AG08395 (cell line): ENCODE results near the gene STT3B.

Experiments used
- DNase-seq: peaks from one replicate; pipeline ENCODE4 v3.0.0; 2012; ENCODE audit warnings: mixed read lengths, low spot score

Gene STT3B

DNA sequence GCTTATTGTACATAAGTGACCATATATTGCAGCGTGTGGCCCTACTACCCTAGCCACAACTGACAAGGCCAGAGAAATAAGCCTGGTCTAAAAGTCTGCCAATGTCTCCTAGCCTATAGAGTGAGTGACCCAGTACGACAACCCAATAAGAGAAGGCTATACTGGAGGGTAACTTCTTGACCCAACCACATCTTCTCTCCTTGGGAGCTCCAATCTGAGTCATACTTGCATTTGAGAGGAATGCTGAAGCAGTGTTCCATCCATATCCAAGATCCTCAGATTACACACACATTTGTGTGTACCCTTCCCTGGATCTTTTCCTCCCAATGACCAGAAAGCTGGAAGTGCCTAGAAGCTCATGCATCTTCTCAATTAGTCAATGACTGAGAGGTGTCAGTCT is 11.3 kb upstream of the STT3B start:
- DNase-seq, result no peak

DNA sequence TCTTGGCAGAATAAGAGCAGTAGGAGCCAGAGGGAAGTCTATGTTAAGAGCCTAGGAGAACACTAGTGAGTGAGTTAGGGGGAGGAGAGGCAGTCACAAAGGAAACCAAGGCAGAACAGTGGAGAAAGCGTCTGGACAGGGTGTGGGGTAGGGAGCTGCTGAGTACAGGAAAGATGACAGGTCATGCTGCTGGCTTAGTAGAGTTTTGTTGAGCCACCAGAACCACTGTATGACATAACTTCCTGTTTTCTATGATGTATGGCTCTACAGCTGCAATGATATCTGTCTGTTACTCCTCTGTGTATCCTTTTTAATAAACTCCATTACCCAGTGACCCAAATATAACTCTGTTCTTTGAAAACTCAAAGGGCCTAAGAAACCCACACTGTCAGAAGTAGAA is 10.6 kb upstream of the STT3B start:
- DNase-seq, result no peak

DNA sequence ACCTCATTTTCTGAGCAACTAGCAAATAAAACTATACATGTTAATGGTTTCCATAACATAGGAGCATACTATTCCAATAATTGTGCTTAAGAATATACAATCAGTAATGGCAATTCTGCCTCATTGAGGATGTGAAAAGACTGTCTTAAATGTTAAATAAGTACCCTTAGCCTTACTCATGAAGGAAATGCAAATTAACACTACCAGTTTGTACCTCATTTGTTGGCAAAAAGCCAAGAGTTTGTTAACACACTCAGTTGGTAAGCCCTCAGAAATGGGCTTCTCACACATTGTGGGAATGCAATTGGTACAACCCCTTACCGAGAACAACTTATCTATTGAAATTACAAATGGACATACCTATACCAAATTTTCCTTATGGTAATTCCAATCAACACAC is 9.2 kb upstream of the STT3B start:
- no peak for DNase-seq

DNA sequence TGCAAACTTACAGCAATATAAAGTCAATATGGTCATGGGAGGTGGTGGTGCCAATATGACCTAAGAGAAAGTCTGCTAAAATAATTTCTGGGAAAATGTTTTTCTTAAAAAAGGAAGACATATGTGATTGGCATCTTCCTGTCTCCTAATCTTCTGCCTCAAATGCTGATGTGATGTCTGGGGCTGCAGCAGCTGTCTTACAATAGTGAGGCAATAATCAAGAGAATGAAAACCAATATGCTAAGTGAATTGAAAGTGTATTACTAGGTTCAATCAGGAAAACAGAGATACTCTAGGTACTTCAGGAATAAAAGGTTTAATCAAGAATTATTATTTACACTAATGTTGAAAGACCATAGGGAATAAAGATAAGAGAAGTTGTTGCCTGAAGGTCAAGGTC is 7.2 kb upstream of the STT3B start:
- DNase-seq, result no peak

DNA sequence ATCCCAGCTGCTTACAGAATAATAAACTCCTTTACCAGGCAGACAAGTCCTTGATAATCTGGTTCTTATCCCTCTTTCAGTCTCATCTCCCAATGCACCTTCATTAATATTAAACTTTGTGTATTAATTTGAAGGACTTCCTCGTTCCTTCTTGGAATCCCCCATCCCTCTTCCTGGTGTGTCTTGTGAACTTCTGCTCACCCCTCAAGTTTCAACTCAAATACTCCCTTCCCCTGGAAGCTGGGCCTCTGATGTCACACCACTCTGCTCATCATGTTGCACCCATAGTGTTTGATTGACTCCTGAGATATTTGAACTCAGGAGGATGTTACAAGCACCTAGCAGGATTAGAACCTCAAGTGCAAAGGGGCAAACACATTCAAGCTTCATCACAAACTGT is 3.3 kb upstream of the STT3B start:
- DNase-seq, result no peak

DNA sequence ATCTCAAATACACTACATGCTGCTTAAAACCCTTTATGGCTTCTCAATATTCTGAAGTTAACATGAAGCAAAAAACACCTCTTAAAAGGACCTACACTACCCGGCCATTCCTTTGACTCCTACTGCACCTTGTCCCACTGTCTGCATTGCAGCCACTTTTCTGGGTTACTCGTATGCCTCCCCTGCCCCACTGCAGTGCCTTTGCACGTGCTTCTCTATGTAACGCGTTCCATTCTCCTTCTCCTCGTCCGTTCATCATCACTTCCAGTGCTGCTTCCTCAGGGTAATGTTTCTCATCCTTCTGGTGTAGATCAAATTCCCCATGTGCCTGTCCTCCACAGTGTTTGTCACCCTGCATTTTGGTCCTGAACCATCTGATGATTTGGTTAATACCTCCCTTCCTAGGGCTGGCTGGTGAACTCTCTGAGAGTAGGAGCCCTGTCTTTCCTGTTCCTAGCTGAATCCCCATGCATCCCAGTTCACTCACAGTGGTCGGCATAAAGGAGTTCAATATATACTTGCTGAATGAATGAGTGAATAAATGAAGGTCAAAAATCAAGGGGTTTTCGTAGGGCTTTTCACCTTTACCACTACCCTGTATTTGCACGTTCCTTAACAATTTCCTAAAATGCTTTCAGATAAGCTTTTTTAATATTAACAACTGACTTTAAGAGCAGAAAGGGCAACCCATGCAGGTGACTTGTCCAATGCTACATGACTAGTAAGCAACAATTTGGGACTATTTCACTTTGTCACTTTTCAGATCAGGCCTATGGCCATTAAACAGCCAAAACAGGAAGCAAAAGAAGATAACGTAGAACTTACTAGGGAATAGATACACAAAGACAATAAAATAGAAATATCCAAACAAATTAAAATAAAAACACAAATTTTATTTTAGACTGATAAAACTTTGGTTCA is 2.4 kb upstream of the STT3B start:
- no peak for DNase-seq

DNA sequence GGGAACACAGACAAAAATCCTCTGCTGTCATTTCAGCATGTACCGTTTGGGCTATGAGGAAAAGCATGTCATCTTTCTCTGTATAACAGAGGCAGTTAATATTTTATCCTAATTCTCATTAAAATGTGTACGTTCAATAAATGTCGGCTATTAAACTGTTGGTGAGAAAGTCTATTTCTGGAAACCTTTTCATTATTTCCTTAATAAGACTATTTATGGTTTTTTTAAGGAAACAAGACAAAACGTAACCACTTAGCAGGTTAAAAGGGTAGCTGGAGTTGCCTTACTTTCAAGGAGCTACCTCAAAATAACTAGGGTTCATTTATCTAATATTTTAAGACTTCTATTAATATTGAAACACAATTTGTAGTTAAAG is 1.8 kb upstream of the STT3B start:
- no peak for DNase-seq

DNA sequence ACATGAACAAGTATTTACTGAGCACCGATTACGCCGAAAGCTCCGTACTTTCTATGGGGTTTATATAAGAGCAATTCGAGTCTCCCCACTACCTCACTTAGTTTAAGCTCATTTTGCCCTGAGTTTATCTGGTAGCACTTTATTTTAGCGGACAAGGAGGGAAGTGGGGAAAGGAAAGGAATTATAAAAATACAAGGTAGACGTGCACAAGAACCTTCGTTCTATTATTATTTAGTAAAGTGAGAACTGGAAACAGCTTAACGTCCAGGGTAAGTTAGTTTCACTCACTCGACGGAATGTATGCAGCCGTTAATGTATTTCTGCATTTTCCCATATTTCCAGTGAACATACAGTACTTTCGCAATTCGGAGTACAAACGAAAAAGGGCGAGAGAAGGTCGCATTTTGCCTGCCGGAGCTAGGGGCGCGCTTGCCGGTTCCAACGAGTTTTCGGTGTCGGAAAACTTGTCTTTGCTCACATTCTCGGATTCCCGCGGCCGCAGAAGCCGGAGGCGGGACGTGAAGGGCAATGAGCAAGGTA is 1.2 kb upstream of the STT3B start:
- DNase-seq, result no peak

DNA sequence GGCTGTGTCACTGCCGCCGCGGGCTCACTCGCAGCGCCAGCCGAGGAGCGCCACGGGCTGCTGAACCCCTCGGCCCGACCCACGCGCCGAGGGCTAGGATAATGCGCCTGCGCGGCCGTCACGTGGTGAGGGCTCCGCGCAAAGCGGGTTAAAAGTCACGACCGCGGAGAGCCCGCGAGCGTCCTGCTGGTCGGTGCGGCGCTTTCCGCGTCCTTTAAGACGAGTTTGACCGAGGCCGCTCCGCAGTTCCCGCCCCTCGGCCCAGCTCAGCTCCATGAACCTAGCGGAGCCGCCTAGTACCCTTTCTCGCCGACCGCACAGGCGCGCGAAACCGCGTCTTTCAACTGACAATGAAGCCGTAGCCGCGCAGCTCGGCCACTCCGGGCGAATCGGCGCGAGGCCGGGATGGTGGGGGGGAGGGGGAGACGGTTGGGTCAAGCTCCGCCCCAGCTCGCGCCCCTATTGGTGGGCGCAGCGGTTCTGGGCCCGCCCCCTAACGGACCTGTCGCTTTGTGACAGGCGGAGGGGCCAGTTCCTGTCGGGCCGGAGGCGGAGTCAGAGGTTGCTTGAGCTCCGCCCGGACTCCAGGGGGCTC is 636 bp upstream of the STT3B start:
- peak; percentile 99 for DNase-seq

DNA sequence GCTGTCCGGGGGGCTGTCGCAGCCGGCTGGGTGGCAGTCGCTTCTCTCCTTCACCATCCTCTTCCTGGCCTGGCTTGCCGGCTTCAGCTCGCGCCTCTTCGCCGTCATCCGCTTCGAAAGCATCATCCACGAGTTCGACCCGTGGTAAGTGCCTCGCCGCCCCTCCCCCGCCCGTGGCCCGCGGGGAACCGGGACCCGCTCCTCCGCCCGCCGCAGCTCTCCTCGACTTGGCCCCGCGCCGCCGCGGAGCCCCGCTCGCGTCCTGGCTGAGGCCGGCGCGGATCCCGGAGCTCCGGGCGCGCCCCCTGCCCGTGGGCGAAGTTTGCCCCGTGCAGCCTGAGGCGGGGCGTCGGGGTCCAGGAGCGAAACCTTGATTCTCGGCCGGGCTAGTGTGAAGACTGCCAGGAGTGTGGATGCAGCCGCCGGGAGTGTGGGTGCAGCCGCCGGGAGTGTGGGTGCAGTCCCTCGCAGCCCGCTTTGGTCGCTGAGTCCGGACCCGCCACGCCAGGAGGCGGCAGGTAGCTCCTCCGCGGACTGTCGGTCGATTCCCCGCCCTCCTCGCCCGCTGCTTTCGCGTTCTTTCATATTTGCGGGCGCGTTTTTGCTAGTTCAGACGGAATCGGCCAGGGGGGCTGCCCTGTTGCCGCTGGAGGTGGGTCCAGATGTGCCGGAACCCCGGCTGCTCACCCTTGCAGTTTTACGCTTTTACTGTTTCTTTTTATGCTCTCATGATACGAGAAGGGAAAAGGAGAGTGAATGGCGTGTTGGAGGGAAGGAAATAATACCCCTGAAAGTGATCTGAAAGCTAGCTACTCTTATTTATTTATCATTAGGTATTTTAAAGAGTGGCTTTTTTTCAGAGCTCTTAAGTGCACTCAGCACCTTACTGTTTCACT is 692 bp downstream of the STT3B start:
- DNase-seq, result peak; percentile 20

DNA sequence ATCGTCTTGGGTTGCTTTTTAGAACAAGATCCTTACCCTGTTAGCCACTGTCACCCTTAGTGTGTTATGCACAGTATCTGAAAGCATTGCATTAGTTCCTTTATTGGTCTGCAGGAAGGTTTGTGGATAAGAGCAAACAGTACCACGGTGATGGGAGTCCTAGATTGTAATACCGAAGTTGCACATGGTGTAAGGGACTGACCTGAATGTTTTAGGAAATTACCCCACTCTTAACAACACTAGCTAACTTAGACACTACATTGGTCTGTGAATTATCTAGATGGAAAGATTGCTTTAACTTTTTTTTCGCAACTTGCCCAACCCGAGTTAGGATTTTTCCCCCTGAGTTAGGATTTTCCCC is 1.3 kb downstream of the STT3B start:
- peak; percentile 9 for DNase-seq

DNA sequence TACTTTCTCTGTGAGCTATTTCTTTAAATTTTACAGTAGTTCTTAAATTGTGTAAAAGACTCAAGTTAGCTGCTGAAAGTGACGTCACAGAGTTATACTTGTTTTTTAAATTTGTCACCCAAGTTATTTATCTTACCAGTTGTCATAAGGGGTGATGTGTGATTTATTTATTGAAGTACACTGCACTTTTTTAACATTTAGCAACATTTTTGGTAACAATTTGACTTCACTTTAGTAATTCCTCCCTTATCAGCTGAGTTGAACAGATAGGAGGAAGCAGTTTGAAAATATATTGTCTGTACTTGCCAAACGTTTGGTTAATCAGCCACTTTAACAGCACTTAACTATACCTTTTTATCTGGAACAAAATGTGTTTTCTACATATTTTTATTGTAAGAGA is 3.8 kb downstream of the STT3B start:
- DNase-seq, result no peak

DNA sequence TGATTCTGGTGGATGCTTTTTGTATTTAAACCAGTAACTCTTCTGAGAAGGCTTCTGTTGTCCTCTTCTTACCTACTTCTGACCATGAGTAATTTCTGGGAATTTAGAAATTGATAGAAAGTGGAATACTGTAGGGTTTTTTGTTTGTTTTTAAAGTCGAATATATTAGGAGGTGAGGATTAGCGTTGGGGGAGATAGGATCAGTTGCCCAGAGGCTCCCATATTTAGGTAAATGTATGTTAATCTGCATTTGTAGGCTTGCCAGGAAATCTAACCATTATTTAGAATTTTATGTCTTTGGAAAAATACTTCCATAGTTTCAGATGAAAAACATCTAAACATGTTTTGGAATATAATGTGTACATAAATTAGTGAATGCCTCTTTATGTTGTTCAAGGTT is 6.1 kb downstream of the STT3B start:
- no peak for DNase-seq

DNA sequence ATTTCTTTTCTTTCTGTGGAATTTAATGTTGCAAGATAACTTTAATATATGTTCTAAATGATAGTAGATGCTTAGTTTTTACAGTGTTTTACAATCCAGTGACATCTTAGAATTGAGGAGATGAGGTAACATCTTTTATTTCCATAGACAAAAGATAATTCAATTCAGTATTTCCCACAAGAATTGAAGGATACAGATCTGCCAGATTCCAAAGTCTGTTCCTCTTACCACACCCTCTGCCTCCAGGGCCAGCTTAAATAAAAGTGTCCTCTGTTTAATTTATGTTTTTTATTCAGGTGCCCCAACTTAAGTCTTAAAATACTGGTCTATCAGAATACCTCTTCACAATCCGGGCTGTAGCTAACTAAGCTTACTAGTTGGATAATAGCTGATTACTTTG is 6.5 kb downstream of the STT3B start:
- DNase-seq, result no peak

DNA sequence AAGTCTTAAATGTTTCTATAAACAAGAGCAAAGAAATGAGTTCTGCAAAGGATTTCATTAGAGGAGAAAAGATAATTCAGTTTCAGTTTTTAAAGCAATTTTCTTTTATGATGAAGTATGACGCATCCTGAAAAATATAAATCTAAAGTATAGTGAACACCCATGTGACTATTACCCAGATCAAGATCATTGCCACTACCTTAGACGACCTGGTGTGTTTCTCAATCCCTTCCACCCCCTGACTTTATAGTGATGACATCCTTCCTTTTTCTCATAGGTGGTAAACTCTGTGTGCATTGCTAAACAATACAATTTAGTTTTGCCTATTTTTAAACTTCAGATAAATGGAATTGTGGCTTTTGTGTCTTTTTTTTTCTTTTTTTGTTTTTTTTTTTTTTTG is 8.4 kb downstream of the STT3B start:
- no peak for DNase-seq

DNA sequence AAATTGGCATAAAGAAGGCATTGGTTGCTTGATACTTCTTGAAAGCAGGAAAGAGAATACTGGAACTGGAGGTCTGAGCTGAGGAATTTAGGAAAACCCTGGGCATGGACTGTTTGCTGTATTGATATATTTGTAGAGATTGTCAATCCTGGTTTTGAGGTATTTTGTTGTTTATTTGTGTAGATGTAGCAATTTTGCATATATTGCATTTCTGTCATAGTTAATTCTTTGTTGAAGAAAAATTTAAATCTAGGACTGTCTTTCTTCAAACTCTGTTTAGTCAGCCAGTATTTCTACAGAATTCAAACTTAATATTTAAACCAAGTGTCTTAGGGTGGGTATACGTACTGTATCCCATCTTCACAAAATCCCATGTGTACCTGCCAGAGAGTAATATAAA is 9.5 kb downstream of the STT3B start:
- no peak for DNase-seq

DNA sequence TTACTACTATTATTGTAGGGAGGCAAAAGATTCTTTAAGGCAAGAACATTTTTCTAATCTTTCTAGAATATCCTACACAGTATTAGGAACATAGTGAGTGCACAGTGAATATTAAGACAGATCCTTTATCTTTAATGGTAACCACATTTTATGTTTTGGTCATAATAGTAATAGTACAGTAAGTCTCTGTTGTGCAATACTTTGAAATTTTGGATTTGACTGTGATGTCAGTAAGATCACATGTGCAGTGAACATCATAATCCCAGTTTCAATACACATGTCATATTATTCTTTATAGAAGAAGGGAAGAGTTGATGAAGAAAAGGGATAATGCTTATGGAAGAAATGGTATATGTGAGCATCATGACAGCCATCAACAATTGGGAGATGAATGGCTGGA is 10.7 kb downstream of the STT3B start:
- no peak for DNase-seq

DNA sequence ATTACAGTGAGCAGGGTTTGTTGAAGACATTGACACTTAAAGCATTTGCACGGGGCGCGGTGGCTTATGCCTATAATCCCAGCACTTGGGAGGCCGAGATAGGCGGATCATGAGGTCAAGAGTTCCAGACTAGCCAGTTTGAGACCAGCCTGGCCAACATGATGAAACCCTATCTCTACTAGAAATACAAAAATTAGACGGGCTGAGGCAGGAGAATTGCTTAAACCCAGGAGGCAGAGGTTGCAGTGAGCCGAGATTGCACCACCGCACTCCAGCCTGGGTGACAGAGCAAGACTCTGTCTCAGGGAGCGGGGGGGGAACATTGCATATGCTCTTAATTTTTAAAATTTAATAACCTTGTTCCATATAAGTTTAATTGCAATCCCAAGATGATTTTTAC is 11.9 kb downstream of the STT3B start:
- no peak for DNase-seq

DNA sequence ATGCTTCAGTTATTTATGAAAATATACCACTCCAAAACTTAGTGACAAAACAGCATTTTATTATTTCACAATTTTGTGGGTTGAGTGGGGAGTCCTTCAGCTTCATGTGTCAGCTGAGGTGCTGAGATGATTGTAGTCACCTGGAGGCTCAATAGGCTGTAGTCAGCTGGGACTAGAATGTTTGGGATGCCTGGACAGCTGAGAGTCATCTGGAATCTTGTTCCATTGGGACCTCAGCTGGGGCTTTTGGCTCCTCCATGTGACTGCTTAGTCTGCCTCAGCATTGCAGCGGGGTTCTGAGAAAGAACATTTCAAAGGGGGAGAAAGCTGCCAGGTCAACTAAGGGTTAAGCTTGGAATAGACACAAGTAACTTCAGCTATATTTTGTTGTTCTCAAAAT is 13.4 kb downstream of the STT3B start:
- DNase-seq, result peak; percentile 17

DNA sequence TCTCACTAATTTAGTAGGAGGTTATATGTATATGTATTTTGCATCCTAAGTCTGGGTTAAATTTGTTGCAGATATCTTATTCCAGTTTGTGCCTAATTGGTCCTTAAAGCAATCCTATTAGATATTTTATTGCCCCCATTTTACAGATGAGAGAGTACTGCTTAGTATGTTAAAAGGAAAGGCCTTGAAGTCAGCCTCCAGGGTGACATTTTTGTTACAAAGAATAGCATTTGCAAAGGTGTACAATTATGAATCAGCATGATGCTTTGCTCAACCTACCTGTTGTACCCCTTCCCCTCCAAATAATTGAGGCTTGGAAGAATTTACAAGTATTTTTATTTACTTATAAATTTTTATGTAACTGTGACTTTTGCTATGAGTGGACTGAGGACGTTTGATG is 14.0 kb downstream of the STT3B start:
- no peak for DNase-seq

DNA sequence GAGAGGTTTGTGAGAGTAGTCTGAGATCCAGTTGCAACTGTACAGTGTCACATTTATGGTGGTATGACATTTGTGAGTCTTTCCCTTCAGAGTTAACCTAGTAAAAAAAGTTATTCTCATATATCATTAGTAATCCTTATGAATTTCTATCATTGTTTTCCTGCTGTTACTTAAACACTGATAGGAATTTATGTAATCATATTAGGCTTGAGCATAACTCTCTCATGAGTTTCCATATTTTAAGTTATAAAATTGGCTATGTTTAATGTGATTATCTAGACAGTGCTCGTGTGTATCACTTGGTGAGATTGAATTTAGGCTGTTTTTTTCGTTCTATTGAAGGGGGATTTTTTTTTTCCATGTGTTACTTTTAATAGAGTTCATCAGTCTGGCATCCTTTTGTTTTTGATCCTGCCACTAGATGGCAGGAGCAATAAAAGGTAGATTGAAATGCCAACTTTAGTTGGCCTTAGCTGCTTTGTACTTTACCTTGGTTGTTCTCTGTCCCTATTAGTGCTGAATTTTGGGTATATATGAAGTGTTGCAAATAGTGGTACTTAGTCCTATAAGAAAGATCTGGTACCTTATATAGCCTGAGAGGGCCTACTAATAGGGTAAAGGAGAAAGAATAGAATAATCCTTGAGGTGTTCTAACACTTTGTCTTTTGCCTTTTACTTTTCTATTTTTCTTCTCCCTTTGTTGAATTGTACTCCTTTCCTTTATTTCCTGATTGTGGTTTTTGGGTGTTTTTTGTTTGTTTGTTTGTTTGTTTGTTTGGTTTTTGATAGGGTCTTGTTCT is 17.9 kb downstream of the STT3B start:
- peak; percentile 30 for DNase-seq

DNA sequence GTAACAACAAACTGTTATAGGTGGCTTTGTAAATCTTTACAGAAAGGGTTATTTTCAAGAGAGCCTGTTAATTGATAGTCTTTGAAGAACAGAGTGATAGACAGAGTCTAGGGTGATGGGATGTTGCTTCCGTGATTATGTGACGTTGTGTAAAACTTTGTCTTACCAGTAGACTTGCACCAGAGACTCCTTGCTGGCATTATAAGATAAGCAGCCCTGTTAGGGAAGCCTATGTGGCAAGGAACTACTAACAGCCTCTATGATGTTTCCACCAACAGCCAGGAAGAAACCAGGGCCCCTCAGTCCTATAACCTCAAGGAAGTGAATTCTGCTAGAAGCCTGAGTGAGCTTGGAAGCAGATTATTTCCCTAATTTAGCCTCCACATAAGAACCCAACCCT is 18.9 kb downstream of the STT3B start:
- DNase-seq, result no peak
